Caco-2 (cell line): ENCODE data around the gene HFM1. TPM values are rescaled to one million over a fixed set of nuclear protein-coding genes. Genes with fewer than 3 reads are reported as not detected.
"Not testable (repeated sequence)": the region's sequence is repeated elsewhere in the genome, so short reads cannot be mapped to it uniquely, and the experiment has no call there.

Experiments
- BruUV-seq: library from RNA; stranded (reverse); fragments of 400-500 nt; replicated peaks from 2 replicates; lab custom pipeline; 2021; lab: Mats Ljungman, UMichigan
- CTCF ChIA-PET: fragments of 300-600 bp; sonication (Branson Sonifier 250); formaldehyde crosslinking; loops from one replicate; lab custom pipeline; 2022; ENCODE audit warnings: antibody characterized with exemption; lab: Charles Lee
- POLR2A ChIA-PET: fragments of 300-600 bp; sonication (Branson Sonifier 250); formaldehyde crosslinking; loops from one replicate; lab custom pipeline; 2022; ENCODE audit warnings: antibody characterized with exemption; lab: Charles Lee
- DNase-seq, 2 experiments: peaks; one replicate each; pipeline versions ENCODE4 v3.0.0 to v3.0.0-alpha.2; 2020 to 2022
- H3K27me3 ChIP-seq: replicated peaks from 2 replicates; pipeline ENCODE4 v1.6.0; 2011; ENCODE audit warnings: low read length; ENCODE audit not compliant: control insufficient read depth, insufficient read depth
- H3K36me3 ChIP-seq: 2 replicates; pipeline ENCODE4 v1.5.1; 2011; ENCODE audit warnings: low read length; ENCODE audit not compliant: control insufficient read depth, insufficient read depth
- H3K4me1 ChIP-seq: fragments of 250-450 bp; sonication (Bioruptor Pico); 2 replicates; pipeline ENCODE4 v1.5.1; 2020; ENCODE audit warnings: mild to moderate bottlenecking
- H3K4me3 ChIP-seq: 2 replicates; pipeline ENCODE4 v1.5.1; 2011; ENCODE audit warnings: low read depth, mild to moderate bottlenecking, control low read depth, low read length
- H3K9me3 ChIP-seq: fragments of 250-450 bp; sonication (Bioruptor Pico); 2 replicates; pipeline ENCODE4 v1.5.1; 2020; ENCODE audit warnings: mild to moderate bottlenecking, moderate library complexity
- H3K27ac Mint-ChIP-seq: one replicate; pipeline ENCODE4 v1.8.0; 2022; ENCODE audit warnings: mixed read lengths; ENCODE audit not compliant: unreplicated experiment
- H3K27me3 Mint-ChIP-seq: one replicate; pipeline ENCODE4 v1.8.0; 2022; ENCODE audit warnings: mixed read lengths; ENCODE audit not compliant: insufficient read depth, unreplicated experiment
- H3K36me3 Mint-ChIP-seq: one replicate; pipeline ENCODE4 v1.8.0; 2022; ENCODE audit warnings: mild to moderate bottlenecking, mixed read lengths; ENCODE audit not compliant: insufficient read depth, unreplicated experiment
- H3K4me1 Mint-ChIP-seq: one replicate; pipeline ENCODE4 v1.8.0; 2022; ENCODE audit warnings: low read depth, mixed read lengths; ENCODE audit not compliant: unreplicated experiment
- H3K4me3 Mint-ChIP-seq: one replicate; pipeline ENCODE4 v1.8.0; 2022; ENCODE audit warnings: mild to moderate bottlenecking, moderate library complexity, mixed read lengths; ENCODE audit not compliant: unreplicated experiment
- H3K9me3 Mint-ChIP-seq: one replicate; pipeline ENCODE4 v1.8.0; 2022; ENCODE audit warnings: mixed read lengths; ENCODE audit not compliant: unreplicated experiment
- CTCF ChIP-seq, 2 experiments: fragments of 200-600 bp in 1 of 2; IDR thresholded peaks; 1 replicate in 1 of 2; 2 replicates in 1 of 2; pipeline versions ENCODE4 v1.5.1 to v1.8.0; 2011 to 2022; ENCODE audit warnings: antibody characterized with exemption in 1 of 2, control low read depth in 1 of 2, inconsistent platforms in 1 of 2, low read depth in 1 of 2, low read length in 1 of 2, mild to moderate bottlenecking in 1 of 2, moderate library complexity in 1 of 2; ENCODE audit not compliant: insufficient read depth in 1 of 2, severe bottlenecking in 1 of 2, unreplicated experiment in 1 of 2
- intact Hi-C: fragments of 100-400 bp; cut with micrococcal nuclease; formaldehyde crosslinking; loops from one replicate; pipeline ENCODE4 v1.10.0; 2022; ENCODE audit not compliant: unreplicated experiment
- total RNA-seq: library from RNA; stranded (reverse); gene quantifications from 2 replicates; pipeline ENCODE4 v1.2.3, GENCODE V29; 2022

The HFM1 gene
- total RNA-seq, 1 experiment from 2014 or later: 0.48 TPM

- no peaks in the 10 kb centered on the region for H3K4me1 ChIP-seq
- no peak for TF ChIP-seq CTCF (IDR thresholded peaks at IDR 0.05; ENCODE audit: insufficient read depth in 1 of 2, low read depth in 1 of 2, low read length in 1 of 2, severe bottlenecking in 1 of 2, unreplicated experiment in 1 of 2)
- no peaks in the 10 kb centered on the region for H3K36me3 ChIP-seq
- H3K9me3 ChIP-seq: no peaks in the 10 kb centered on the region
- Mint-ChIP-seq H3K4me1 (no peaks in the 10 kb centered on the region), H3K4me3 (no peak overlapping the region), H3K36me3 (no peaks in the 10 kb centered on the region), H3K9me3 (no peaks in the 10 kb centered on the region), H3K27me3 (peaks cover 5% of the 10 kb centered on the region), H3K27ac (no peak overlapping the region)
- no peaks in the 10 kb centered on the region for H3K27me3 ChIP-seq
- no TSS peak for BruUV-seq
- intact Hi-C loops: no loop called here
- no peak overlapping the region for H3K4me3 ChIP-seq
- ChIA-PET CTCF (no interaction called here), POLR2A (no interaction called here)
- DNase-seq: no peak
These were observed 96.7 kb downstream of the HFM1 start for GRCh38 chr1:91307784-91308409.

GRCh38 chr1:91303165-91303564, 101.5 kb downstream of the HFM1 start:
- Mint-ChIP-seq H3K4me1 (no peaks in the 10 kb centered on the region), H3K9me3 (peaks cover 3% of the 10 kb centered on the region), H3K36me3 (no peaks in the 10 kb centered on the region), H3K4me3 (no peak overlapping the region), H3K27ac (no peak overlapping the region), H3K27me3 (no peaks in the 10 kb centered on the region)
- Histone ChIP-seq H3K9me3 (no peaks in the 10 kb centered on the region), H3K4me1 (no peaks in the 10 kb centered on the region), H3K4me3 (no peak overlapping the region), H3K27me3 (no peaks in the 10 kb centered on the region), H3K36me3 (no peaks in the 10 kb centered on the region)
- no peak for DNase-seq
- TF ChIP-seq CTCF (IDR thresholded peaks at IDR 0.05; ENCODE audit: insufficient read depth in 1 of 2, low read depth in 1 of 2, low read length in 1 of 2, severe bottlenecking in 1 of 2, unreplicated experiment in 1 of 2): no peak
- intact Hi-C loops: no loop called here
- ChIA-PET POLR2A (no interaction called here), CTCF (no interaction called here)
- no TSS peak for BruUV-seq

DNA sequence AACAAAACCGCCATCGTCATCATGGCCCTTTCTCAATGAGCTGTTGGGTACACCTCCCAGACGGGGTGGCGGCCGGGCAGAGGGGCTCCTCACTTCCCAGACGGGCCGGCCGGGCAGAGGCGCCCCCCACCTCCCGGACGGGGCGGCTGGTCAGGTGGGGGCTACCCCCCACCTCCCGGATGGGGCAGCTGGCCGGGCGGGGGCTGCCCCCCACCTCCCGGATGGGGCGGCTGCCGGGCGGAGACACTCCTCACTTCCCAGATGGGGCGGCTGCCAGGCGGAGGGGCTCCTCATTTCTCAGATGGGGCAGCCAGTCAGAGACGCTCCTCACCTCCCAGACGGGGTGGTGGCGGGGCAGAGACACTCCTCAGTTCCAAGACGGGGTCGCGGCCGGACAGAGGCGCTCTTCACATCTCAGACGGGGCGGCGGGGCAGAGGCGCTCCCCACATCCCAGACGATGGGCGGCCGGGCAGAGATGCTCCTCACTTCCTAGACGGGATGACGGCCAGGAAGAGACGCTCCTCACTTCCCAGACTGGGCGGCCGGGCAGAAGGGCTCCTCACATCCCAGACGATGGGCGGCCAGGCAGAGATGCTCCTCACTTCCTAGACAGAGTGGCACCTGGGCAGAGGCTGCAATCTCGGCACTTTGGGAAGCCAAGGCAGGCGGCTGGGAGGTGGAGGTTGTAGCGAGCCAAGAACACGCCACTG, 115.6 kb downstream of the HFM1 start:
- H3K4me1 Mint-ChIP-seq, H3K4me3 Mint-ChIP-seq, BruUV-seq, H3K9me3 Mint-ChIP-seq, DNase-seq, H3K27me3 Mint-ChIP-seq, H3K4me1 ChIP-seq, intact Hi-C loops, H3K4me3 ChIP-seq, CTCF ChIA-PET, H3K27ac Mint-ChIP-seq, H3K27me3 ChIP-seq, H3K36me3 Mint-ChIP-seq, POLR2A ChIA-PET, H3K36me3 ChIP-seq, H3K9me3 ChIP-seq: not testable (repeated sequence)

DNA sequence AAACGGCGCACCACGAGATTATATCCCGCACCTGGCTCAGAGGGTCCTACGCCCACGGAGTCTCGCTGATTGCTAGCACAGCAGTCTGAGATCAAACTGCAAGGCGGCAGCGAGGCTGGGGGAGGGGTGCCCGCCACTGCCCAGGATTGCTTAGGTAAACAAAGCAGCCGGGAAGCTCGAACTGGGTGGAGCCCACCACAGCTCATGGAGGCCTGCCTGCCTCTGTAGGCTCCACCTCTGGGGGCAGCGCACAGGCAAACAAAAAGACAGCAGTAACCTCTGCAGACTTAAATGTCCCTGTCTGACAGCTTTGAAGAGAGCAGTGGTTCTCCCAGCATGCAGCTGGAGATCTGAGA, 117.7 kb downstream of the HFM1 start:
- BruUV-seq: not testable (repeated sequence)

DNA sequence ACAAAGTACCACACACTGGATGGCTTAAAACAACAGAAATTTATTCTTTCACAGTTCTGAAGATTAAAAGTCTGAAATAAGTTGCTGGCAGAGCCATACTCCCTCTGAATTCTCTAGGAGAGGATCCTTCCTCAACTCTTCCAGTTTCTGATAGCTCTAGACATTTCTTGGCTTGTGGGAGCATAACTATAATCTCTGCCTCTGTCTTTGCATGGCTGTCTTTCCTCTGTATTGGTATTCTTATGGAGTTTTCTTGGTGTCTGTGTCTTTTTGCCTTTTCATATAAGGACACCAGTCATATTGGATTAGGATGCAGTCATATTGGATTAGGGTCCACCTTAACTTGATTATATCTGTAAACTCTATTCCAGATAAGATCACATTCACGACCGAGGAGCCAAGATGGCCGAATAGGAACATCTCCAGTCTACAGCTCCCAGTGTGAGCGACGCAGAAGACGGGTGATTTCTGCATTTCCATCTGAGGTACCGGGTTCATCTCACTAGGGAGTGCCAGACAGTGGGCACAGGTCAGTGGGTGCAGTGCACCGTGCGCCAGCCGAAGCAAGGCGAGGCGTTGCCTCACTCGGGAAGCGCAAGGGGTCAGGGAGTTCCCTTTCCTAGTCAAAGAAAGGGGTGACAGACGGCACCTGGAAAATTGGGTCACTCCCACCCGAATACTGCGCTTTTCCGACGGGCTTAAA, 118.2 kb downstream of the HFM1 start:
- H3K4me1 ChIP-seq, CTCF ChIA-PET, intact Hi-C loops, H3K36me3 ChIP-seq, H3K9me3 Mint-ChIP-seq, H3K27me3 ChIP-seq, POLR2A ChIA-PET, H3K36me3 Mint-ChIP-seq, H3K4me1 Mint-ChIP-seq, H3K27me3 Mint-ChIP-seq, H3K9me3 ChIP-seq: not testable (repeated sequence)
- peak in 1 of 2 experiments; percentile 2 for DNase-seq
- H3K4me3 ChIP-seq: peak overlapping the region; percentile 41
- Mint-ChIP-seq H3K27ac (peak overlapping the region; percentile 94), H3K4me3 (peak overlapping the region; percentile 95)
- BruUV-seq: TSS peak; percentile 24

More for the DNA sequence above, 117.7 kb downstream of the HFM1 start:
- H3K36me3 Mint-ChIP-seq, H3K4me1 Mint-ChIP-seq, H3K36me3 ChIP-seq, intact Hi-C loops, POLR2A ChIA-PET, H3K27me3 ChIP-seq, H3K9me3 Mint-ChIP-seq, CTCF ChIA-PET, H3K4me1 ChIP-seq, H3K9me3 ChIP-seq, H3K27me3 Mint-ChIP-seq: not testable (repeated sequence)
- Mint-ChIP-seq H3K27ac (peak overlapping the region; percentile 94), H3K4me3 (peak overlapping the region; percentile 95)
- DNase-seq: peak; percentile 43 to 63
- H3K4me3 ChIP-seq: peak overlapping the region; percentile 41
